ENCODE results near the gene ANKRD34A. TPM values are rescaled to one million over a fixed set of nuclear protein-coding genes. Genes with fewer than 3 reads are reported as not detected.

ANKRD34A gene
- total RNA-seq, 1 donor = 0.99 TPM

GRCh38 chr1:145956361-145956760 lies 8.0 kb downstream of the ANKRD34A start:
- H3K4me3 ChIP-seq (ENCODE audit: low read depth, low read length) = peak overlapping the region; percentile 82
- no peak for DNase-seq (ENCODE audit: low read depth)
- TF ChIP-seq CTCF (IDR thresholded peaks at IDR 0.05; ENCODE audit: insufficient read depth, low read length) = no peak

GRCh38 chr1:145955436-145955835 lies 8.9 kb downstream of the ANKRD34A start:
- no peak for TF ChIP-seq CTCF (IDR thresholded peaks at IDR 0.05; ENCODE audit: insufficient read depth, low read length)
- H3K4me3 ChIP-seq (ENCODE audit: low read depth, low read length) = peak overlapping the region; percentile 82
- DNase-seq (ENCODE audit: low read depth) = peak; percentile 76

GRCh38 chr1:145953861-145954260 lies 10.5 kb downstream of the ANKRD34A start:
- H3K4me3 ChIP-seq (ENCODE audit: low read depth, low read length) = no peak overlapping the region
- no peak for TF ChIP-seq CTCF (IDR thresholded peaks at IDR 0.05; ENCODE audit: insufficient read depth, low read length)
- DNase-seq (ENCODE audit: low read depth) = peak; percentile 7

- DNase-seq (ENCODE audit: low read depth) = no peak
- TF ChIP-seq CTCF (IDR thresholded peaks at IDR 0.05; ENCODE audit: insufficient read depth, low read length) = no peak
- no peak overlapping the region for H3K4me3 ChIP-seq (ENCODE audit: low read depth, low read length)
These were observed 11.5 kb downstream of the ANKRD34A start for GRCh38 chr1:145952903-145953302.

- H3K4me3 ChIP-seq (ENCODE audit: low read depth, low read length) = no peak overlapping the region
- TF ChIP-seq CTCF (IDR thresholded peaks at IDR 0.05; ENCODE audit: insufficient read depth, low read length) = no peak
- no peak for DNase-seq (ENCODE audit: low read depth)
These were observed 12.8 kb downstream of the ANKRD34A start for GRCh38 chr1:145951526-145951925.

- TF ChIP-seq CTCF (IDR thresholded peaks at IDR 0.05; ENCODE audit: insufficient read depth, low read length) = no peak
- no peak for DNase-seq (ENCODE audit: low read depth)
These were observed 15.2 kb downstream of the ANKRD34A start for GRCh38 chr1:145949219-145949618.

GRCh38 chr1:145947551-145947950 lies 16.8 kb downstream of the ANKRD34A start:
- no peak for DNase-seq (ENCODE audit: low read depth)
- no peak for TF ChIP-seq CTCF (IDR thresholded peaks at IDR 0.05; ENCODE audit: insufficient read depth, low read length)
- H3K4me3 ChIP-seq (ENCODE audit: low read depth, low read length) = no peak overlapping the region

More at GRCh38 chr1:145949219-145949618, 15.2 kb downstream of the ANKRD34A start:
- no peak overlapping the region for H3K4me3 ChIP-seq (ENCODE audit: low read depth, low read length)

Measured in fibroblast of the aortic adventitia (primary cell).